B cell (primary cell): Measurements from ENCODE around the gene TMEM14C.

Experiments
- EZH2 ChIP-seq: IDR thresholded peaks from 2 replicates; pipeline ENCODE4 v1.6.1; 2012; ENCODE audit warnings: borderline replicate concordance, low read depth, mild to moderate bottlenecking, moderate library complexity, low read length; ENCODE audit not compliant: insufficient read depth, poor library complexity, severe bottlenecking
- TF ChIP-seq, protein P1 (sequence below): fragments of 200-600 bp; IDR thresholded peaks from one replicate; pipeline ENCODE4 v1.8.0; 2022; ENCODE audit warnings: antibody characterized with exemption, mild to moderate bottlenecking

DNA sequence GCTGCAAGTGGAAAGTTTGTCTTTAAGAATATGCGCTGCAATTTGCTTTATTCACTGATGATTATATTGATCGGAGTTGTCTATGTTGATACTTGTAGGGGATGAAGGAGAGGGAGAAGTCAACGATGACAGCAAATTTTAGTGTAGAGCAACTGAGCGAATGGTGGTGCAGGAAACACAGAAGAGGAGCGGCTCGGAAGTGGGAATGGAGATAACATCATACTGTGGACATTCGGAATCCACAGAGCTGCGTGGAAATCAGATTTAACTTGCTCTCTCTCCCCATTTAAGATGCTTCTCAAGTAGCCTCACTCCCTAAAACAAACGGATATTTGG, 24.0 kb downstream of the TMEM14C start:
- TF ChIP-seq, protein P1, sequence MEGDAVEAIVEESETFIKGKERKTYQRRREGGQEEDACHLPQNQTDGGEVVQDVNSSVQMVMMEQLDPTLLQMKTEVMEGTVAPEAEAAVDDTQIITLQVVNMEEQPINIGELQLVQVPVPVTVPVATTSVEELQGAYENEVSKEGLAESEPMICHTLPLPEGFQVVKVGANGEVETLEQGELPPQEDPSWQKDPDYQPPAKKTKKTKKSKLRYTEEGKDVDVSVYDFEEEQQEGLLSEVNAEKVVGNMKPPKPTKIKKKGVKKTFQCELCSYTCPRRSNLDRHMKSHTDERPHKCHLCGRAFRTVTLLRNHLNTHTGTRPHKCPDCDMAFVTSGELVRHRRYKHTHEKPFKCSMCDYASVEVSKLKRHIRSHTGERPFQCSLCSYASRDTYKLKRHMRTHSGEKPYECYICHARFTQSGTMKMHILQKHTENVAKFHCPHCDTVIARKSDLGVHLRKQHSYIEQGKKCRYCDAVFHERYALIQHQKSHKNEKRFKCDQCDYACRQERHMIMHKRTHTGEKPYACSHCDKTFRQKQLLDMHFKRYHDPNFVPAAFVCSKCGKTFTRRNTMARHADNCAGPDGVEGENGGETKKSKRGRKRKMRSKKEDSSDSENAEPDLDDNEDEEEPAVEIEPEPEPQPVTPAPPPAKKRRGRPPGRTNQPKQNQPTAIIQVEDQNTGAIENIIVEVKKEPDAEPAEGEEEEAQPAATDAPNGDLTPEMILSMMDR, result no peak
- no peak for TF ChIP-seq EZH2
